ENCODE results near the gene ATP2C1.

DNA sequence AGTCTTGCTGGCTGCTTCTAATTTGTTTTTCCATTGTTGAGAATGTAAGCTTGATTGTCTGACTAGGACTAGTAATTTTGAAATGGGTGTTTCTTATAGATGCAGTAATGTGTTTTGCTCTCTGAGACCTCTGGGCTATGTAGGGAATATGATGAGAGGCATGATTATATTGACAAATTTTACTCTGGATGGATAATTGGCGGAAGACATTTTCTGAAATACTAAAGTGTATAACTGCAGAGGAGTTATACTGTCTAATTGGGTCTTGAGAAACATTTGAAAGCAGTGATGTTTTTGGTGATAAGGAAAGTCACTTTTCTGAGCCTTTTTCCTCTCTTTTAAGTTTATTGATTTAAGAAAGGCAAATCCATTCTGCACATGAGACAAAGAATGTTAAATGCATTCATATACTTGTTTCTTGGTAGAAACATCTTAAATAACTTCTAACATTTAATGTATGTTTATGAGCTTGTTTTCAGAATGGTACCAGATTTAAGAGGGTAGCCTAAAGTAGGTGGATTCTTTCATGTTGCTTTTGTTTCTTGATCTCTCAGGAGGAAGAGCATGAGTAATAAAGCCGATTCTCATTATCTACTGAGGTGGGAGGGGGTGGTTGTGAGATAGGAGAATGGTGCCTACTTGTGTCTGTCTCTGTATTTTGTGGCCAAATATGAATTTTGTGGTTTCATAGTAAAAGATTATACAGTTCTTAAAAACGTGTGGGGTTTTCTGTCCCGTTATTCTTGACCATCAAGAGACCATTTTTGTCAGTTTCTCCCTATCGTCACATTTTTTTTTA is 2.0 kb downstream of the ATP2C1 start:
- no peak for TF ChIP-seq POLR2A (IDR thresholded peaks at IDR 0.05; ENCODE audit: low read length)
- TF ChIP-seq GATA1 (IDR thresholded peaks at IDR 0.05; ENCODE audit: low read depth, low read length), result no peak
